Upper lobe of left lung (tissue), 4 donors: ENCODE data around the gene ATP6V0A1.

Experiments
- EP300 ChIP-seq, 4 donors: sonication (generic); formaldehyde crosslinking; IDR thresholded peaks; one replicate each; pipeline ENCODE4 v1.5.1; 2017; ENCODE audit warnings: antibody characterized with exemption in 4 of 4, control low read depth in 2 of 4
- POLR2A ChIP-seq, 4 donors: fragments of 450-650 bp; IDR thresholded peaks; one replicate each; pipeline ENCODE4 v1.5.1; 2016 to 2017; ENCODE audit warnings: antibody characterized with exemption in 4 of 4, mild to moderate bottlenecking in 2 of 4
- POLR2AphosphoS5 ChIP-seq, 2 donors: sonication (generic); formaldehyde crosslinking; IDR thresholded peaks; one replicate each; pipeline ENCODE4 v1.5.1; 2017; ENCODE audit warnings: antibody characterized with exemption in 2 of 2
- TF ChIP-seq, protein P1 (sequence below), 6 experiments: fragments of 450-650 bp in 4 of 6; fragments of 200-600 bp in 2 of 6; sonication (generic) in 2 of 6; IDR thresholded peaks; one replicate each; pipeline ENCODE4 v1.5.1; 2016 to 2019; ENCODE audit warnings: antibody characterized with exemption in 6 of 6

DNA sequence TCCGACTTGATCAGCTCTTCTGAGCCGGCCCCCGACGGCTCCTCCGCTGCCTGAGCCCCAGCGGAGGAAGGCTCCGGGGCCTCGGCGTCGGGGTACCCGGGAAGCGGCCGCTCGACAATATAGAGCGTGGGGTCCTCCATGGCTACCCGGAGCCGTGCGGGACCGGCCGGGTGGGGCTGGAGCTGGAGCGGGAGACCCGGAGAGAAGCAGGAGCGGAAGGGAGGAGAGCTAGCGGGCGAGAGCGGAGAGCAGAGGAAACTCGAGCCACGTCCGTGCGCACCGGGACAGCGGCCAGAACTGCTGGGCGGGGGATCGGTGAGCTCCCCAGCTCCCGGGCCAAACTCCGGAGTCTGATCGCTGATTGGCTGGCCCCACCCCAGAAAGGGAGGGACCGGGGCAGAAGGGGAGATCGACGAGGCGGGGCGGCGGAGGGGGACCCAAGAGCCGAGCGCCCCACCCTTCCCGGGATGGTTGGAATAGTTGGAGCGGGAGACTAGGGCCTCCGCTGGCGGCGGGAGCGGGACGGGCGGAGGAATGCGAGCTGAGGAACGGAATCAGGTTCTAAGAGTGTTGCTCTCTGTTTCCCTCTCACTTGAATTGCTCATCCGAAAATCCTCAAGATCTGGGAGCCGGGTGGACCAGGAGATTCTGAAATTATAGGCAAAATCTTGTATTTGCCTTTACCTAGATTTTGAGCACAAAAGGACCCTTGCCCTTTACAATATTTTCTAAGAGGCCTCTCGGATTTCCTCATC is 35.5 kb upstream of the ATP6V0A1 start, which contains the start of gene CAVIN1:
- TF ChIP-seq, protein P1, sequence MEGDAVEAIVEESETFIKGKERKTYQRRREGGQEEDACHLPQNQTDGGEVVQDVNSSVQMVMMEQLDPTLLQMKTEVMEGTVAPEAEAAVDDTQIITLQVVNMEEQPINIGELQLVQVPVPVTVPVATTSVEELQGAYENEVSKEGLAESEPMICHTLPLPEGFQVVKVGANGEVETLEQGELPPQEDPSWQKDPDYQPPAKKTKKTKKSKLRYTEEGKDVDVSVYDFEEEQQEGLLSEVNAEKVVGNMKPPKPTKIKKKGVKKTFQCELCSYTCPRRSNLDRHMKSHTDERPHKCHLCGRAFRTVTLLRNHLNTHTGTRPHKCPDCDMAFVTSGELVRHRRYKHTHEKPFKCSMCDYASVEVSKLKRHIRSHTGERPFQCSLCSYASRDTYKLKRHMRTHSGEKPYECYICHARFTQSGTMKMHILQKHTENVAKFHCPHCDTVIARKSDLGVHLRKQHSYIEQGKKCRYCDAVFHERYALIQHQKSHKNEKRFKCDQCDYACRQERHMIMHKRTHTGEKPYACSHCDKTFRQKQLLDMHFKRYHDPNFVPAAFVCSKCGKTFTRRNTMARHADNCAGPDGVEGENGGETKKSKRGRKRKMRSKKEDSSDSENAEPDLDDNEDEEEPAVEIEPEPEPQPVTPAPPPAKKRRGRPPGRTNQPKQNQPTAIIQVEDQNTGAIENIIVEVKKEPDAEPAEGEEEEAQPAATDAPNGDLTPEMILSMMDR (IDR thresholded peaks at IDR 0.05) = peak in 1 of 6 experiments; percentile 7
- peak; percentile 83 to 95 (median 89) for TF ChIP-seq POLR2A (IDR thresholded peaks at IDR 0.05)
- peak; percentile 97 to 99 for TF ChIP-seq POLR2AphosphoS5 (IDR thresholded peaks at IDR 0.05)
- peak in 1 of 4 donors; percentile 36 for TF ChIP-seq EP300 (IDR thresholded peaks at IDR 0.05)
